CD4-positive, alpha-beta T cell treated with Interleukin-10 for 1 hour (primary cell): Measurements from ENCODE around the gene RASD1.

ENCODE experiments used
- DNase-seq: peaks from one replicate; pipeline ENCODE4 v3.0.0-alpha.2; 2020

The RASD1 gene

GRCh38 chr17:17509601-17510425 is 13.6 kb upstream of the RASD1 start:
- DNase-seq, result no peak

- DNase-seq, result no peak
Observed at GRCh38 chr17:17508646-17509591, 12.7 kb upstream of the RASD1 start.

- no peak for DNase-seq
Observed at GRCh38 chr17:17508019-17508535, 11.9 kb upstream of the RASD1 start.

- no peak for DNase-seq
Observed at GRCh38 chr17:17507465-17508011, 11.3 kb upstream of the RASD1 start.

GRCh38 chr17:17506893-17507464 is 10.8 kb upstream of the RASD1 start:
- DNase-seq, result no peak

- no peak for DNase-seq
Observed at GRCh38 chr17:17506181-17506741, 10.1 kb upstream of the RASD1 start.

GRCh38 chr17:17505610-17506171 is 9.5 kb upstream of the RASD1 start:
- DNase-seq, result no peak

- DNase-seq, result no peak
Observed at GRCh38 chr17:17505151-17505550, 9.0 kb upstream of the RASD1 start.

- no peak for DNase-seq
Observed at GRCh38 chr17:17504341-17505140, 8.3 kb upstream of the RASD1 start.

GRCh38 chr17:17503566-17504130 is 7.5 kb upstream of the RASD1 start:
- DNase-seq, result no peak

- no peak for DNase-seq
Observed at GRCh38 chr17:17502741-17503565, 6.8 kb upstream of the RASD1 start.

- no peak for DNase-seq
Observed at GRCh38 chr17:17500999-17501605, 4.9 kb upstream of the RASD1 start.

GRCh38 chr17:17499402-17500145 is 3.4 kb upstream of the RASD1 start:
- no peak for DNase-seq

GRCh38 chr17:17498606-17499301 is 2.6 kb upstream of the RASD1 start:
- no peak for DNase-seq

GRCh38 chr17:17497845-17498520 is 1.8 kb upstream of the RASD1 start:
- DNase-seq, result no peak

GRCh38 chr17:17497065-17497844 is 1.1 kb upstream of the RASD1 start:
- no peak for DNase-seq
